B cell (primary cell): Measurements from ENCODE around the gene BRF1. TPM values are rescaled to one million over a fixed set of nuclear protein-coding genes. Genes with fewer than 3 reads are reported as not detected.
A peak's percentile ranks its signal among the peaks of the same experiment; 100 is the strongest.

Source experiments
- ATAC-seq: fragments of 200-7000 bp; cut with Tn5 transposase; one replicate; pipeline ENCODE4 v1.10.0; 2021; ENCODE audit warnings: low read depth, mild to moderate bottlenecking, moderate number of reproducible peaks, moderate library complexity
- CTCF ChIA-PET: fragments of 350-600 bp; sonication (Branson Sonifier 250); formaldehyde crosslinking; loops from one replicate; lab custom pipeline; 2021; ENCODE audit warnings: antibody characterized with exemption, inconsistent platforms; lab: Charles Lee
- POLR2A ChIA-PET: fragments of 350-600 bp; sonication (Branson Sonifier 250); formaldehyde crosslinking; loops from one replicate; lab custom pipeline; 2021; ENCODE audit warnings: antibody characterized with exemption; lab: Charles Lee
- DNase-seq: peaks from one replicate; pipeline ENCODE4 v3.0.0; 2013
- H2AFZ ChIP-seq: 2 replicates; pipeline ENCODE4 v1.6.1; 2012; ENCODE audit warnings: mild to moderate bottlenecking, low read depth, low read length; ENCODE audit not compliant: insufficient read depth, poor library complexity, severe bottlenecking
- H3K27ac ChIP-seq, 2 donors: 1 replicate in 1 of 2; 2 replicates in 1 of 2; pipeline ENCODE4 v1.5.1; 2012 to 2013; ENCODE audit warnings: low read length in 2 of 2, mild to moderate bottlenecking in 2 of 2, moderate library complexity in 1 of 2
- H3K27me3 ChIP-seq, 4 experiments: fragments of 200-600 bp in 1 of 4; sonication (generic) in 1 of 4; replicated peaks in 1 of 4; 1 replicate in 2 of 4; 2 replicates in 2 of 4; pipeline versions ENCODE4 v1.6.1 to v1.7.0; 2013 to 2016; ENCODE audit warnings: low read length in 3 of 4, mild to moderate bottlenecking in 2 of 4, mixed read lengths in 1 of 4, moderate library complexity in 1 of 4; ENCODE audit not compliant: insufficient read depth in 4 of 4, control insufficient read depth in 3 of 4; ENCODE audit errors: control extremely low read depth in 1 of 4
- H3K36me3 ChIP-seq, 2 experiments: replicated peaks in 1 of 2; 1 replicate in 1 of 2; 2 replicates in 1 of 2; pipeline versions ENCODE4 v1.6.1 to v1.7.1; 2013; ENCODE audit warnings: low read length in 1 of 2; ENCODE audit not compliant: insufficient read depth in 2 of 2, control insufficient read depth in 1 of 2; ENCODE audit errors: control extremely low read depth in 1 of 2, extremely low read depth in 1 of 2
- H3K4me1 ChIP-seq, 2 donors: fragments of 200-600 bp in 1 of 2; sonication (generic) in 1 of 2; 1 replicate in 1 of 2; 2 replicates in 1 of 2; pipeline versions ENCODE4 v1.5.1 to v1.6.1; 2013 to 2017; ENCODE audit warnings: low read length in 2 of 2; ENCODE audit not compliant: control insufficient read depth in 2 of 2, insufficient read depth in 2 of 2
- H3K4me2 ChIP-seq: replicated peaks from 2 replicates; pipeline ENCODE3; 2012; ENCODE audit warnings: mild to moderate bottlenecking, low read depth, low read length; ENCODE audit not compliant: poor library complexity, severe bottlenecking
- H3K4me3 ChIP-seq, 5 experiments: fragments of 200-600 bp in 1 of 5; sonication (generic) in 1 of 5; 1 replicate in 3 of 5; 2 replicates in 2 of 5; pipeline versions ENCODE4 v1.5.1 to v1.7.0; 2011 to 2016; ENCODE audit warnings: low read length in 4 of 5, mild to moderate bottlenecking in 4 of 5, low read depth in 2 of 5, control low read depth in 1 of 5, moderate library complexity in 1 of 5; ENCODE audit not compliant: insufficient read depth in 1 of 5; ENCODE audit errors: control extremely low read depth in 1 of 5, extremely low read depth in 1 of 5
- H3K79me2 ChIP-seq: fragments of 200-600 bp; sonication (generic); one replicate; pipeline ENCODE4 v1.6.0; 2016; ENCODE audit warnings: low read length; ENCODE audit not compliant: control insufficient read depth, insufficient read depth
- H3K9ac ChIP-seq: fragments of 200-600 bp; sonication (generic); 2 replicates; pipeline ENCODE4 v1.6.1; 2017; ENCODE audit warnings: mild to moderate bottlenecking, low read length, moderate library complexity
- H3K9me3 ChIP-seq, 3 donors: one replicate each; pipeline versions ENCODE4 v1.6.1 to v1.7.1; 2013; ENCODE audit warnings: low read length in 2 of 3; ENCODE audit not compliant: control insufficient read depth in 2 of 3, insufficient read depth in 1 of 3; ENCODE audit errors: control extremely low read depth in 1 of 3
- H4K20me1 ChIP-seq: 2 replicates; pipeline ENCODE4 v1.6.0; 2012; ENCODE audit warnings: mild to moderate bottlenecking, low read length; ENCODE audit not compliant: insufficient read depth, control insufficient read depth, poor library complexity, severe bottlenecking
- H3K27ac Mint-ChIP-seq: one replicate; pipeline ENCODE4 v1.8.0; 2021; ENCODE audit warnings: mixed read lengths
- H3K27me3 Mint-ChIP-seq: one replicate; pipeline ENCODE4 v1.8.0; 2021; ENCODE audit warnings: mixed read lengths
- H3K4me1 Mint-ChIP-seq: one replicate; pipeline ENCODE4 v1.8.0; 2021; ENCODE audit warnings: mixed read lengths
- H3K4me3 Mint-ChIP-seq: one replicate; pipeline ENCODE4 v1.8.0; 2021; ENCODE audit warnings: mixed read lengths
- H3K9me3 Mint-ChIP-seq: one replicate; pipeline ENCODE4 v1.8.0; 2022; ENCODE audit warnings: mixed read lengths; ENCODE audit not compliant: insufficient read depth
- EZH2 ChIP-seq: IDR thresholded peaks from 2 replicates; pipeline ENCODE4 v1.6.1; 2012; ENCODE audit warnings: borderline replicate concordance, low read depth, mild to moderate bottlenecking, moderate library complexity, low read length; ENCODE audit not compliant: insufficient read depth, poor library complexity, severe bottlenecking
- WGBS: methylation state at CpG from one replicate; pipeline ENCODE4 v1.1.5; 2013; ENCODE audit warnings: missing lambda C conversion rate; ENCODE audit not compliant: insufficient coverage; 5-methylcytosine and 5-hydroxymethylcytosine counted together
- intact Hi-C: fragments of 100-400 bp; cut with micrococcal nuclease; formaldehyde crosslinking; loops from one replicate; pipeline ENCODE4 v1.10.0; 2022
- polyA plus RNA-seq: library from polyadenylated mRNA; depleted of rRNA; stranded (reverse); fragments of >200 nt; gene quantifications from 2 replicates; pipeline ENCODE4 v1.2.3, GENCODE V29; 2012
- total RNA-seq, 2 donors: library from RNA; stranded (reverse); fragments of 120-200 nt in 1 of 2; gene quantifications; 1 replicate in 1 of 2; 2 replicates in 1 of 2; pipeline versions ENCODE4 v1.2.3 to v1.2.4, GENCODE V29; 2013 to 2022
- TF ChIP-seq, protein P1 (sequence below): fragments of 200-600 bp; IDR thresholded peaks from one replicate; pipeline ENCODE4 v1.8.0; 2022; ENCODE audit warnings: antibody characterized with exemption, mild to moderate bottlenecking

The BRF1 gene
- total and polyA plus RNA-seq, 2 donors (not counting 1 experiment from before 2014, with no cell fraction given), result 24.5 to 55.8 TPM

DNA sequence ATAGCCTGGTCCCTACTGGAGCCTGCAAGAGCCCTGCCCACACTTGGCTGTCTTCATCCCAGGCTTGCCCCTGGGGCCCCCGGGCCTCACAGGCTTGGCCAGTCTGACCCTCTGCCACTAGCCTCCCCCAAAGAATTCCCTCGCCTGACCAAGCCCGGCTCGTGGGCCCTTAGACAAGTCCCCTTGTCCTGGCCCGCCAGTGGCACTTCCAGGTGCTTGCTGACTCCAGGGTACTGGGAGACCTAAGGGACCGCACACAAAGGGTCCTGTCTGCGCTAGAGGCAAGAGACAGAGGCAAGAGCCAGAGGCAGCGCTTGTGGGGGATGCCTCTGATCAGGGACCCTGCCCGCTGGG, 47.5 kb downstream of the BRF1 start:
- no peak overlapping the region for H3K4me3 Mint-ChIP-seq
- Histone ChIP-seq H3K4me2 (no peak overlapping the region), H3K4me3 (no peak overlapping the region), H3K9me3 (no peaks in the 10 kb centered on the region), H3K27ac (no peak overlapping the region), H4K20me1 (peaks cover 10% of the 10 kb centered on the region), H3K4me1 (peaks cover 5 to 14% of the 10 kb centered on the region in 2 donors), H2AFZ (no peak overlapping the region), H3K27me3 (no peaks in the 10 kb centered on the region), H3K36me3 (peaks cover 0 to 11% of the 10 kb centered on the region in 2 experiments), H3K9ac (no peak overlapping the region), H3K79me2 (peaks cover 17% of the 10 kb centered on the region)
- H3K27ac Mint-ChIP-seq, result peak overlapping the region; percentile 50
- POLR2A ChIA-PET, result no interaction called here
- 97% methylated on average over 8 of the region's 9 CpGs for WGBS
- peaks cover 22% of the 10 kb centered on the region for H3K4me1 Mint-ChIP-seq
- no peak for DNase-seq
- no peaks in the 10 kb centered on the region for H3K27me3 Mint-ChIP-seq
- CTCF ChIA-PET, result no interaction called here
- no peaks in the 10 kb centered on the region for H3K9me3 Mint-ChIP-seq
- ATAC-seq, result no peak
- TF ChIP-seq, protein P1, sequence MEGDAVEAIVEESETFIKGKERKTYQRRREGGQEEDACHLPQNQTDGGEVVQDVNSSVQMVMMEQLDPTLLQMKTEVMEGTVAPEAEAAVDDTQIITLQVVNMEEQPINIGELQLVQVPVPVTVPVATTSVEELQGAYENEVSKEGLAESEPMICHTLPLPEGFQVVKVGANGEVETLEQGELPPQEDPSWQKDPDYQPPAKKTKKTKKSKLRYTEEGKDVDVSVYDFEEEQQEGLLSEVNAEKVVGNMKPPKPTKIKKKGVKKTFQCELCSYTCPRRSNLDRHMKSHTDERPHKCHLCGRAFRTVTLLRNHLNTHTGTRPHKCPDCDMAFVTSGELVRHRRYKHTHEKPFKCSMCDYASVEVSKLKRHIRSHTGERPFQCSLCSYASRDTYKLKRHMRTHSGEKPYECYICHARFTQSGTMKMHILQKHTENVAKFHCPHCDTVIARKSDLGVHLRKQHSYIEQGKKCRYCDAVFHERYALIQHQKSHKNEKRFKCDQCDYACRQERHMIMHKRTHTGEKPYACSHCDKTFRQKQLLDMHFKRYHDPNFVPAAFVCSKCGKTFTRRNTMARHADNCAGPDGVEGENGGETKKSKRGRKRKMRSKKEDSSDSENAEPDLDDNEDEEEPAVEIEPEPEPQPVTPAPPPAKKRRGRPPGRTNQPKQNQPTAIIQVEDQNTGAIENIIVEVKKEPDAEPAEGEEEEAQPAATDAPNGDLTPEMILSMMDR, result no peak
- TF ChIP-seq EZH2, result no peak
- intact Hi-C loops, result no loop called here

DNA sequence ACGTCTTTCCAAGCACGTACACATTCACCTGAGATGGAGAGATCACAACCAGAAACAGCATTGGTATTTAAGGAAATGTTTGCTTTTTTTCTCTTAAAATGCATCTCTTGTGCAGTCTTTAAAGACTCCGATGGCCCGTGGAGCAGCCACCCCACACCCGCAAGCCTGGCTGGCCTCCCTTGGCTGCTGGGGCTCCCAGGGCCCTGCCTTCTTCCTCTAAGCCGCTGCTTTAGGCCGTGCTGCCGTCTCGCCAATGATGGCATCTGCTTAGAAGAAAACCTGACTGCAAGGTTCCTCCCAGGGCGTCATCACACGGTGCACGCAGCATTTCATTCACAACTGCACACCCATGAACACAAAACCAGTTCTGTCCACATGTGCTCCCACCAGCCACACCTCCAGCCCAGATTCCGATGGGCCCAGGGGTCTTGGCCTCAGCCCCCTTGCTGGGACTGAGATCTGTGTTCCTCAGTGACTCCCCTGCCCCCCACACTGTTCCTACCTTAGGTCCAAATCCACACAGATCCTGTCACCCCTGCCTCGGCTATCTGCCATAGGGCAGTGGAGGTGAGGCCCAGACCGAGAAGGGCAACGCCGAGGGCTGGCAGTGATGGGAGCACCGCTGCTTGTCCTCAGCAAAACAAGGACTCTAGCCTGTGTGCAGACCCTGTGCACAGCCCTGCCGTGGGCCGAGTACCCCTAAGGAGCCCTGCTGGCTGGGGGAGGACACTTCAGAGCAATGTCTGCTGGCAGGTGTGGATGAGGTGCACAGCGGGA, 48.1 kb downstream of the BRF1 start:
- WGBS, result 85% methylated on average over 19 of the region's 21 CpGs
- TF ChIP-seq, protein P1, result no peak
- no peak for TF ChIP-seq EZH2
- CTCF ChIA-PET, result no interaction called here

More for the DNA sequence above, 48.1 kb downstream of the BRF1 start:
- intact Hi-C loops, result no loop called here
- peaks cover 17% of the 10 kb centered on the region for H3K79me2 ChIP-seq
- H3K9me3 Mint-ChIP-seq, result no peaks in the 10 kb centered on the region
- H3K27me3 Mint-ChIP-seq, result no peaks in the 10 kb centered on the region
- no peaks in the 10 kb centered on the region for H3K9me3 ChIP-seq
- peaks cover 8 to 18% of the 10 kb centered on the region in 2 donors for H3K4me1 ChIP-seq
- no peak overlapping the region for H2AFZ ChIP-seq
- H3K4me1 Mint-ChIP-seq, result peaks cover 25% of the 10 kb centered on the region
- POLR2A ChIA-PET, result no interaction called here
- ATAC-seq (no peak), DNase-seq (no peak)
- H3K9ac ChIP-seq, result no peak overlapping the region
- no peak overlapping the region for H3K27ac Mint-ChIP-seq
- no peaks in the 10 kb centered on the region for H3K27me3 ChIP-seq
- H3K36me3 ChIP-seq, result peaks cover 0 to 11% of the 10 kb centered on the region in 2 experiments
- peaks cover 14% of the 10 kb centered on the region for H4K20me1 ChIP-seq
- H3K4me2 ChIP-seq, result no peak overlapping the region
- no peak overlapping the region for H3K4me3 ChIP-seq
- H3K27ac ChIP-seq, result no peak overlapping the region
- no peak overlapping the region for H3K4me3 Mint-ChIP-seq
